Mesodermal cell (in vitro differentiated cells): ENCODE data around the gene ABI2.

Source experiments
- H3K27ac ChIP-seq: 2 replicates; pipeline ENCODE4 v1.7.0; 2013; ENCODE audit warnings: mild to moderate bottlenecking, low read depth, low read length, moderate library complexity; ENCODE audit not compliant: severe bottlenecking
- H3K36me3 ChIP-seq: 2 replicates; pipeline ENCODE4 v1.7.1; 2013; ENCODE audit warnings: mild to moderate bottlenecking, low read length, moderate library complexity; ENCODE audit not compliant: control insufficient read depth, insufficient read depth
- H3K4me1 ChIP-seq: one replicate; pipeline ENCODE4 v1.7.1; 2013; ENCODE audit warnings: mild to moderate bottlenecking, low read length; ENCODE audit not compliant: insufficient read depth, control insufficient read depth, poor library complexity, severe bottlenecking
- H3K4me3 ChIP-seq: 2 replicates; pipeline ENCODE4 v1.7.0; 2013; ENCODE audit warnings: low read length, control low read depth, mild to moderate bottlenecking; ENCODE audit not compliant: insufficient read depth, poor library complexity, severe bottlenecking; ENCODE audit errors: extremely low read depth
- H3K9me3 ChIP-seq: 2 replicates; pipeline ENCODE4 v1.7.1; 2013; ENCODE audit warnings: mild to moderate bottlenecking, low read length, moderate library complexity; ENCODE audit not compliant: control insufficient read depth
- WGBS, 2 experiments: methylation state at CpG; one replicate each; pipeline ENCODE4 v1.1.5; 2013; ENCODE audit warnings: missing lambda C conversion rate in 2 of 2; ENCODE audit not compliant: insufficient coverage in 2 of 2; 5-methylcytosine and 5-hydroxymethylcytosine counted together

The ABI2 gene

DNA sequence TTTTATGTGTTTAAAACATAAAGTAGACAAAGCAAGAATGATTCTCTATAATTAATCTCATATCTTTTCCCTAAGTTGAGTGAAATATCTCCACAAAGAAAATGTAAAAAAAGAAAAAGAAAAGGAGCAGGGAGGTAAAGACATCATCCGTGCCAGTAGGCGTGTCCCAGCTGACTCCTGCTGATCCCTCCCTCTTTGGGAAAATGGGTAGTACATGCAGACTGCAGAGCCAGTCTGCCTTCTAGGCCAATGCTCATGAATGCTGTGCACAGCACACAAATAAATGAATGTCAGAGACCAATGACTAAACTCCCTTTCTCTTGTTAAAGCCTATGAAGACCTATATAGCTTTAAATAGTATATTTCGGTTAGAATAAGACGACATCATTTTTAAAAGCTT, 142.2 kb downstream of the ABI2 start:
- WGBS, 2 experiments, result 53 to 78% methylated on average over 2 to 3 of the region's 4 CpGs
- no peak overlapping the region for H3K4me3 ChIP-seq
- H3K4me1 ChIP-seq, result no peaks in the 10 kb centered on the region
- H3K27ac ChIP-seq, result no peak overlapping the region
- H3K9me3 ChIP-seq, result no peaks in the 10 kb centered on the region
- H3K36me3 ChIP-seq, result no peaks in the 10 kb centered on the region

DNA sequence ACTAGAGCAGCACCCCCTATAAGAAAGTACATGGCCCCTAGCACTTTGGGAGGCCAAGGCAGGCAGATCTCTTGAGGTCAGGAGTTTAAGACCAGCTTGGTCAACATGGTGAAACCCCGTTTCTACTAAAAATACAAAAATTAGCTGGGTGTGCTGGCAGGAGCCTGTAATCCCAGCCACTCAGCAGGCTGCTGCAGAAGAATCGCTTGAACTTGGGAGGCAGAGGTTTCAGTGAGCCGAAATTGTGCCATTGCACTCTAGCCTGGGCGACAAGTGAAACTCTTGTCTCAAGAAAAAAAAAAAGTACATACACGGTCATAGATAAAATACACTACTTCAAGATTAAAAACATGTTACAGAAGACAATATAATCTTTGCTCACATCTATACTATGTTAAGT, 143.1 kb downstream of the ABI2 start:
- Histone ChIP-seq H3K4me3 (no peak overlapping the region), H3K9me3 (no peaks in the 10 kb centered on the region), H3K27ac (no peak overlapping the region), H3K36me3 (no peaks in the 10 kb centered on the region), H3K4me1 (no peaks in the 10 kb centered on the region)
- WGBS, 2 experiments, result 90 to 100% methylated on average over 2 to 3 of the region's 5 CpGs

DNA sequence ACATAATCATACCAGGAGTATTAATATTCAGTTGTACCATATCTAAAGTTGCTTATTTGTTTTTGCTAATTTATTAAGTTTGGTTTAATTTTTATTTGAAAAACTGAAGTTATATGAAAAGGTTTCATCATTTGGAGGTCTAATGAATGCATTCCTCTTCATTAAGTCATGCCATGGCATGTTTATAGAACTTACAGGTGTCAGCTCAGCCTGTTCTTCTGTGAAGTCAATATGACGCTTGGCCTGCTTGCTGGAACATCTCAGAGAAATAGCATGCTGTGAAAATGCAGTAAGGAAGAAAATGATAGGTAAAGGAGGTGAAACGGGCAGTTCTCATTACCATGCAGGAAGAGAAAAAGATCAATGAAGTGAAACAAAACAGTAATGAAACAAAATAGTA, 148.7 kb downstream of the ABI2 start:
- peaks cover 9% of the 10 kb centered on the region for H3K36me3 ChIP-seq
- no peak overlapping the region for H3K4me3 ChIP-seq
- WGBS, 2 experiments, result 79 to 100% methylated on average over 2 of the region's 2 CpGs

DNA sequence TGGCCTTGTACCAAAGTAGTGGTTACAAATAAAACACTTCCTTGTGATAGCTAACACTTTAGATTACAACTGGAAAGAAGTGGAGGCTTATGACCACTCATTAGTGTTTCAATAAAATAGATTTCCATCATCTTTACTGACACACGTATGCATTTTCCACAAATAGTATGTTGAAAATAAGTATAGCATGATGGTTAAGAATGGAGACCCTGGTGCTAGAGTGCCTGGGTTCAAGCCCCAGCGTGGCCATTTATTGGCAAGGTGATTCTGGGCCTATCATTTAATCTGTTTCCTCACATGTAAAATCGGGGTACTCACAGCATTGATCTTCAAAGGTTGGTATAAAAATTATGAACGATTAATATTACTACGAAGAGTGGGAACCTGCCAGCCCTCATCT, 152.4 kb downstream of the ABI2 start:
- no peak overlapping the region for H3K4me3 ChIP-seq
- no peaks in the 10 kb centered on the region for H3K4me1 ChIP-seq
- no peaks in the 10 kb centered on the region for H3K9me3 ChIP-seq
- 100% methylated on average over 1 to 2 of the region's 5 CpGs for WGBS, 2 experiments
- H3K27ac ChIP-seq, result no peak overlapping the region
- peaks cover 21% of the 10 kb centered on the region for H3K36me3 ChIP-seq

More for the DNA sequence above, 148.7 kb downstream of the ABI2 start:
- no peaks in the 10 kb centered on the region for H3K4me1 ChIP-seq
- H3K9me3 ChIP-seq, result no peaks in the 10 kb centered on the region
- H3K27ac ChIP-seq, result no peak overlapping the region

DNA sequence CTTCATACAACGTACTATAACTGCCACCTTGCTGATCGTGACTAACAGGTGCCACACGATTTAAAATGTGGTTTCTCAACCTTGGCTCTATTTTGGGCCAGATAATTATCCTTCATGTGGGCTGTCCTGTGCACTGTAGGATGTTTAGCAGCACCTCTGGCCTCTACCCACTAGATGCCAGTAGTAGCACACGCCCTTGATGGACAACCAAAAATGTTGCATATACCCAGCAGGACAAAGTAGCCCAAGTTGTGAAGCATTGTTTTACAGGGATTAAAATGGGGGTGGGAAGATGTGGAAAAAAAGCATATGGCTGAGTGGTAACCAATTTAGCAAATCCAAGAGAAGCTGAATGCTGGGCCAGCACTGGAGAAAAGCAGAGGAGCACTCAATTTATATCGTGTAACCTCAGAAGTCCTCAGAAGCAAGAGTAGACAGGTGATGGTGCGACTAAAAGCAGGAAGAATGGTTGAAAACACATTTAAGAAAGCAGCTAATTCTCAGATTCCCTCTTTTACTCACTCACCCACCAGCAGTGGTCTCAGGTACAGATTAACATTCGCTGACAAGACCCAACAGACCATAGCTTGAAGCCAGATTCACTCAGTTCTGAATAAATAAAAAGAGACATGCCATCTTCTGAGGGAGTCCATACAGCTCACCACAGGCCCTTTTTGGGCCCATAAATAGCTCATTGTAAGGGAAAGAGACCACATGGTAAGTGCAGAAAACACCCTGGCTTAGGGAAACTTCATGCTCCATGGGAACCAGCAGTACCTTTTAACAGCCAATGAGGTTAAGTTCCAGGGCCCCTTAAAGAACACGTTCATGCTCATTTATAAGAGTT, 156.3 kb downstream of the ABI2 start:
- Histone ChIP-seq H3K4me1 (no peaks in the 10 kb centered on the region), H3K27ac (no peak overlapping the region), H3K36me3 (peaks cover 36% of the 10 kb centered on the region), H3K9me3 (no peaks in the 10 kb centered on the region), H3K4me3 (no peak overlapping the region)
- 87 to 91% methylated on average over 6 of the region's 8 CpGs for WGBS, 2 experiments

DNA sequence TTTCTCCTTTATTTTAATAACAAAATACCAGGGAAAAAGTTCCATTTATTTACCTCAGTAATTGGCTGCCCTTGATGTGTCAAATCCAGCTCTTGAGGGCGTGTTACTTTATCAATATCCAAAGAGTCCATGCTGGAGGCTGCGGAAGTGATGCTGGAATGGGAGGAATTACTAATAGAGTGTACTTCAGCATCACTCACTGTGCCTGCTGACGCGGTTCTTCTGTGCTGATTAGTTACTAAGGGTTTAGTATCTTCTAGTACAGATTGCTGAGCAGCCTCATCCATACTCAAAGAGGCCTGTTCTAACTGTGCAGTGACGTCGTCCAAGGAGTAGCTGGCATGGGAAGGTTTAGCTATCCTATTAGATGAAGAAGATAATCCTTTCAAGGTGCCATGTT, 161.3 kb downstream of the ABI2 start:
- 97 to 100% methylated on average over 3 to 4 of the region's 6 CpGs for WGBS, 2 experiments
- Histone ChIP-seq H3K4me3 (no peak overlapping the region), H3K36me3 (peaks cover 43% of the 10 kb centered on the region), H3K9me3 (no peaks in the 10 kb centered on the region), H3K4me1 (no peaks in the 10 kb centered on the region), H3K27ac (no peak overlapping the region)

DNA sequence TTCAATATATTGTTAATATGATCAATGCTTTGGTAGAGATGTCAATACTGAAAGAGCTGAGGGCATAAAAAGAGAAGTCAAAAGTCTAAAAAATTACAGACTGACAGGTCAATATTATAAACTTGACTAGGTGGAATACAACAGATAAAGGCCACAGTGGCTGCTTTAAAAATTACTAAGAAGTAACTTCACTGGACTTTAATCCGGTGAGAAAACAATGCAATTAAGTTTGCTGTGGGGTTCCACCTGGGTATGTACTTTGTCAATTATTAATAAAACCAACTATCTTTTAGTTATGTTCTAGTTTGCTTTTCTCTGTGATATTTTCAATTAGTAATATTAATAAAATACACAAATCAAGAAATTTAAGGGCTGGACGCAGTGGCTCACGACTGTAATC, 162.2 kb downstream of the ABI2 start:
- Histone ChIP-seq H3K4me1 (no peaks in the 10 kb centered on the region), H3K36me3 (peaks cover 43% of the 10 kb centered on the region), H3K27ac (no peak overlapping the region), H3K9me3 (no peaks in the 10 kb centered on the region), H3K4me3 (no peak overlapping the region)
- WGBS, 2 experiments, result 100% methylated on average over 2 of the region's 3 CpGs; no CpG with 5 or more reads in 1 of the 2 experiments

DNA sequence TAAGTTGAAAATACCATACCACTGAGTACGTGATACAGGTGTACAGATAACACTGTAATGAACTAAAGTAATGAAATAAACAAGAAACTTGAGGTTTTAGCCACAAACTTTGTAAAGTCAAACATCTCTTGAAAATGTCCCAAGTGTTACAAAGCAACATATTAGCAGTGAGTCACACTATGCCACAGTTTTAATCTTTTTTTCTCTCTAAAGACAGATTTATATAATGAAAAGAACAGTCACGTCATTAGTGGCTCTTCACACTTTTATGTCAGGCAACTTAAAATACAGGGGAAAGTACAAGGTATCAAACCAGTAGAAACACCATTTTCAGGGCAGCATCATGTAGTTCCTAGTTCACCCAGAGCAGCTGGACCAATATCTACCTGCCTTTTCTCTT, 164.8 kb downstream of the ABI2 start:
- H3K27ac ChIP-seq, result no peak overlapping the region
- 100% methylated on average over 1 of the region's 2 CpGs; no CpG with 5 or more reads in 1 of the 2 experiments for WGBS, 2 experiments

More for the DNA sequence above, 164.8 kb downstream of the ABI2 start:
- no peaks in the 10 kb centered on the region for H3K4me1 ChIP-seq
- peaks cover 28% of the 10 kb centered on the region for H3K36me3 ChIP-seq
- H3K4me3 ChIP-seq, result no peak overlapping the region
- no peaks in the 10 kb centered on the region for H3K9me3 ChIP-seq
